Measurements from ENCODE around the gene CPA1.

GRCh38 chr7:130332259-130333053 is 47.8 kb upstream of the CPA1 start:
- no peak for TF ChIP-seq CTCF (IDR thresholded peaks at IDR 0.05)
- no peak for TF ChIP-seq POLR2A (IDR thresholded peaks at IDR 0.05)
- TF ChIP-seq POLR2AphosphoS5 (IDR thresholded peaks at IDR 0.05) = no peak

Data from stomach (tissue), 4 donors.